UCSD-AML1 (cell line): ENCODE measurements around the gene INTS11.

Experiments
- DNase-seq: peaks from one replicate; lab custom pipeline; 2025; ENCODE audit not compliant: unreplicated experiment; lab: John Stamatoyannopoulos, UW

Gene INTS11

DNA sequence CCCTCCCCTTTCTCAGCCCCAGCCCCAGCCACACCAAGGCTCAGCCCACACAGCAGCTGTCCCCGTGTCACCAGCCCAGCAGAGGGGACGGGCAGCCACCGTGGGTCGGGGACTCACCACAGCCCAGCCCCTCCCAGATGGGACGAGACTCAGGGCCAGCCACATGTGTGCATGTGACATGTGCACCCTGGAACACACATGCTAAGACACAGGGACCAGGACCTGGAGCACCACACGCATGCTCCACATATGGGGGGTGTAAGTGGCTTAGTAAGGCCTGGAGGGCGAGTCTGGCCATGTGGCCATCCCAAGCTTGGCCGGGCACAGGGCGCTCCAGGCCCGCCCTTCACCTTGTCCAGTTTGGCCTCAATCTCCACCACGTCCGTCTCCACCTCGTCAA, 20.7 kb downstream of the INTS11 start:
- no peak for DNase-seq

GRCh38 chr1:1302951-1303509, 21.4 kb downstream of the INTS11 start:
- no peak for DNase-seq

DNA sequence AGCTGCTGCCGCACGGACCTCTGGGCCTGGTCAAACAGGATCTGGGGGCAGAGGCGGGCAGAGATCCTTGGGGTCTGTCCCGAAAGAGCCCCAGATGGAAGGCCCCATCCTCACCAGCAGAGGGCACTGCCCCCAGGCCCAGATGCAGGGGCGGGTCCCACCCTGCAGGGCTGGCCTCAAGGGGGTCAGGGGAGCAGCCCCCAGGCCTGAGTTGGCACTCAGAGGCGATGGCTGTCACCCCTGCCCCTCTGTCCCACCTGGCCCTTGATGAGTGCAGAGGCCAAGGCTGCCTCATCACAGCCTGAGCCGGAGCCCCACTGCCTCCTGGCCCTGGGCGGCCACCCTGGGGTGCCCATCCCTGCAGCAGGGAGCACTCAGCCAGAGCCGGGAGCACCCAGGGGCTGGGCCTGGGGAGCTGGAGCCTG, 22.4 kb downstream of the INTS11 start:
- no peak for DNase-seq

DNA sequence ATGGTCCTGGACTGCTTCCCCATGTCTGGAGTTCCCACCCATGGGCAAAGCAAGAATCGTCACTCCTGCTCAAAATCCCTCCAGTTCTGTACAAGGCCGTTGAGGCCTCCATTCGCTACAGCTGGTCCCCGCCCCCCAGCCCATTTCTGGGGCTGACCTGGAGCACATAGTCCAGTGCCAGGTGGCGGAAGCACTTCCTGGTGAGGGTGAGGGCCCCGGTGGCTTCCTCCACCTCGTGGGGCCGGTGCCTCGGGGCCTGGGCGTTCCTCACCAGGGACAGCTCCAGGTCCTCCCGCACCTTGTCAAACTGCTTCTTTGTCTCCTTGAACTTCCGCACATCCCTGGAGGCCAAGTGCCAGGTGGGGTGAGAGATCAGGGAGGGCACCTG, 24.1 kb downstream of the INTS11 start:
- DNase-seq = no peak

DNA sequence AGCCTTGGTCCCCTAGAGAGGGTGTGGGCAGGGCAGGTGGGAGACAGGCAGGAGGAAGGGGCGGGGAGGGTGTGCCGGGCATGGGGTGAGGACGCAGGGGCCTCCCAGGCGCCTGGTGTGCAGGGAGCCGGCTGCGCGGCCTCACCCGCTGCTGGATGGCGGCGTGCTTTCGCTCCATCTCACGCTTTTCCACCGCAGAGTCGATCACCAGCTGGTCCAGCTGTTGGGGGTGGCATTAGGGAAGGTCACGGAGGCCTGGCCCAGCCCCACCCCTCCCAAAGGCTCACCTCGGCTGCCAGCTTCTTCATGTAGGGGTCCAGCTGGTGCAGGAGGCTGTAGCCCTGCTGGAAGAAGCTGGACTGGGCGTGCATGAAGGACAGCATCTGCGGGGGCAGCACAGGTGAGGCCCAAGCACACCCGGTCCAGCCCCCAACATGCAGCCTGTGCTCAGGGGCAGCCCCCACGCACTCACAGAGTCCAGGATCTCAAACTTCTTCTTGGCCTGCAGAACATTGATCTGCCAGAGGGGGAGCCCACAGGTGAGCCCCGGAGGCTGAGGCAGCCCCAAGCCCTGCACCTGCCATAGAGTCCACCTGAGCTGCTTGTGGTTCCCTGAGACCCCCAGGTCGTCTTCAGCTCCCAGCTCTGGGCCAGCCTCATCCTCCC, 24.6 kb downstream of the INTS11 start:
- no peak for DNase-seq

DNA sequence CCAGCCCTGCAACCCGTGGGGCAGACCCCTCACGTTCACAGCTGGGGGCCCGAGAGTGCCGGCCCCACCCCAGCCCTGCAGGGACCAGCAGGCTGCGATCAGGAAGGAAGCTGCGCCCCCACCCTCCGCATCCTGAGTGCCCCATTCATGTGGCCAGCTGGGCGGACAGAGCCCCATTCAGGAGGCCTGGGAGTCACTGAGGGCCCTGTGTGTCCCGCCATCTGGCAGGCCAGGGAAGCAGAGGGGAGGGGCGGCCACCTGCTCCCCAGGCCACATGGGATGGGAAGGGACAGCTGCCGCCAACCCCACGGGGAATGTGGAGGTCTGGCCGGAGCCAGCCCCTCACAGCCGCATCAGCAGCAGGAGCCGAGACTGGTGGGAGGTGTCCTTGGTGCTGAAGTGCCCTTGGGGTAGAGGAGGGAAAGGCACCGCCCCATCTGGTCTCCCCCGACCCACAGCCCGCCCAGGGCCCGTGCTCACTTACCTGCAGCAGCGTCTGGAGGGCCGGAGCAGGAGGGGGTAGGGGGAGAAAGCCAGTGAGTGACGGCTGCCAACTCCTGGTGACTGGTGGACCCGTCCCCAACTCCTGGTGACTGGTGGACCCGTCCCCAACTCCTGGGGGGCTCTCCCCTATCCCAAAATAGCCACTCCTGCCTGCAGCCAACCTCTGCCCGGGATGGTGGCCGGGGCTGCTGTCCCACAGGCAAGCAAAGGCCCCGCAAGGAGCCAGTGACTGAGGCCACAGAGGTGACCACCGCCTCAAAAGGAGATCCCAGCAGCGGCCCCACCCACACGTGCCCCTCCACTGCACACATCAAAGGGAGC, 25.4 kb downstream of the INTS11 start:
- no peak for DNase-seq

- DNase-seq = no peak
Observed at GRCh38 chr1:1297802-1298424, 26.5 kb downstream of the INTS11 start.

DNA sequence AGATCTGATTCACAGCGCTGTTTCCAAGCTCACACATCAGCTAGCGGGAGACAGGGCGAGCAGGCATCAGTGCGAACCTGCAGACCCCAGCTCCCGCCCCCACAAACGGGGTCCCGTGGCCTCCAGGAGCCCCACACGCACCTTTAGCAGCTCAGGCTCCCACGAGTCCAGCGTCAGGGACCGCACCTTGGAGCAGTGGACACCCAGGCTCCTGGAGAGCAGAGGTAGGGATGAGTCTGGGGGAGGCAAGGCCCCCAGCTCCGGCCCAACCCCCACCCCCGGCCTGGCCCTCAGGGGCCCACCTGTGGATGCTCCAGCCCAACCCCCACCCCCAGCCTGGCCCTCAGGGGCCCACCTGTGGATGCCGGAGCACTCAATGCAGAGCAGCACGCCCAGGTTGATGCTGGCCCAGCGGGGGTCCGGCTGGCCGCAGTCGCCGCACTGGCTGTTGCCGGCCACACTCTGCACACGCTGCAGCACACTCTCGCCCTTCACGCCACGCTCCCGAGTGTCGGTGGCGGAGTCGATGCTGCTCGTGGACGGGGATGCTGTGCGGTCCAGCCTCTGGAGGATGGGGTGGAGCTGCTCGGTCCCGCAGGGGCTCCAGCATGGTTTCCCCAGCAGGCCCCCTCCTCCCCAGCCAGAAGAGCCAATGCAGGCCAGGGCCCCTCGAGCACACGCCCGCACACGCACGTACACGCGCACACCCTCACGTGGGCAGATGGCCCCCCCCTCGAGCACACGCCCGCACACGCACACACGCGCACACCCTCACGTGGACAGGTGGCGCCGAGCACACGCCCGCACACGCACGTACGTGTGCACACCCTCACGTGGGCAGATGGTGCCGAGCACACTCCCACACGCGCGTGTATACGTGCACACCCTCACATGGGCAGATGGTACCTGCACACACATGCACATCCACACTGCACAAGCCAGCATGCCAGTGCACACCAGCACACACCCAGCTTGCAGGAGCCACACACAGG, 28.1 kb downstream of the INTS11 start:
- DNase-seq = no peak

DNA sequence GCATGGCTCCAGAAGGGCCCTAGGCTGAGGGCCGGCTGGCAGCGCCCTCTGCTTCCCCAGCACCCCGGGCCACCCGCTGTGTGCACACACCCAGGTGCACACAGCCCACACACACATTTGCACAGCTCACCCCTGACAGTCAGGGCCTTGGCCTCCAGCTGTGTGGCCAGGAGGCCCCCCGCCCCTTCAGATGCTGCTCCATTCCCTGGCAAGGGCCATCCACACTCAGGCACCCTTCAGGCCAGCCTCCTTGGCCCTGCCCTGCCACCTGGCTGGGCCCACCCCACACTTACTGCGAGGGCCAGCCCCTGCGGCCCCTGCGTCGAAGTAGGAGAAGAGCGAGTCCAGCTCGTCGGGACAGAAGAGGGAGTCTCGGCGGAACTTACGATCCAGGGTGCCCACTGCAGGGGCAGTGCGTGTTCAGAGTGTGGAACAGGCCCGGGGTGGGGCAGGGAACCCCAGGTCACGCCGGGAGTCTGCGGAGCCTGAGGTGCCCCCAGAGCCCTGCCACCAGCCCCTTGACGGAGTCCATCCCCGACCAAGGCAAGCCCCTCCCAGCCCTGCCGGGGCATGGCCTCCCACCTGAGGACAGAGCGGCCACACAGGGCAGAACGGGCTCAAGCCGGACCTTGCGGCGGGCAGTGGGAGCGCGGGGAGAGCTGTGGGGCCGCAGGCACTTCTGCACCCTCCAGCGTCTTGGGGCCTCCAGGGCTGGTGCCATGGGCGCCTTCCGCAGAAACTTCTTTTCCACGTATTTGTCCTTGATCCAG, 29.1 kb downstream of the INTS11 start:
- no peak for DNase-seq

- DNase-seq = no peak
Observed at GRCh38 chr1:1294250-1294890, 30.1 kb downstream of the INTS11 start.

DNA sequence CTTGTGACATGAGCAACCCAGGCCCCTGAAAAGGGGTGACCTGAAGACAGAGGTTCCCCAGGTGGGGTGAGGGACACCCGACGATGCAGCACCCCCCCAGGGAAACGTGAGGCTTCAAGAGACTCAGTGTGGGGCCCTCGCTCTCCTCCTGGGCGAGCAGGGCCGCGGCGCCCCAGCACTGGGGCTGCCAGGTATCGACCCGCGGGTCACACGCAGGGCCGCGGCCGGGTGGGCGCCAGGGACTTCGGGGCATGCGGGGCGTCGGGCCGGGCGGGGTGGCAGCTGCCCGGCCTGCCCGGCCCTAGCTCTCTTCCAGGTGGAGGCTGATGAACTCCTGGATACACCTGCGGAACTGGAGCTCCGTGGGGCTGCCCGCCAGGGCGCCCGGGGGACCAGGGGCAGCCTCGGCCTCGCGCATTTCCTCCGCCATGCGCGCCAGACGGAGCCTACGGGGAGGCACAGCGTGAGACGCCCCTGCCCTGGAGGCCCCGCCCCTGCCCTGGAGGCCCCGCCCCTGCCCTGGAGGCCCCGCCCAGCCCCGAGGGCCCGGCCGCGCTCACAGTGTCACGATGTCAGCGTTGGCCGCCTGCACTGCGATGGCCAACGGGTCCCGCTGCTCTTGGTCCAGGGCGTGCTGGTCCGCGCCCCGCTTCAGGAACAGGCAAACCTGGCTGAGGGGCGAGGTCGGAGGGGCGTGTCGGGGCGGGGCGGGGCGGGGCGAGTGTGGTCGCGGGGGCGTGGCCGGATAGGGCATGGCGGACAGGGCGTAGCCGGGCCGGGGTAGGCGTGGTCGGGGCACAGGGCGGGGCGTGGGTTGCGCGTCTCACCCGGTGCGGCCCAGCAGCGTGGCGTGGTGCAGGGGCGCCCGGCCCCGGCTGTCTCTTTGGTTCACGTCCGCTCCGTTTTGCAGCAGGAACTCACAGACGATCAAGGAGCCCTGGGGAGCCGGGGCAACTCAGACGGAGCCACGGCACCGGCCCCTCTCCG, 30.9 kb downstream of the INTS11 start:
- no peak for DNase-seq

DNA sequence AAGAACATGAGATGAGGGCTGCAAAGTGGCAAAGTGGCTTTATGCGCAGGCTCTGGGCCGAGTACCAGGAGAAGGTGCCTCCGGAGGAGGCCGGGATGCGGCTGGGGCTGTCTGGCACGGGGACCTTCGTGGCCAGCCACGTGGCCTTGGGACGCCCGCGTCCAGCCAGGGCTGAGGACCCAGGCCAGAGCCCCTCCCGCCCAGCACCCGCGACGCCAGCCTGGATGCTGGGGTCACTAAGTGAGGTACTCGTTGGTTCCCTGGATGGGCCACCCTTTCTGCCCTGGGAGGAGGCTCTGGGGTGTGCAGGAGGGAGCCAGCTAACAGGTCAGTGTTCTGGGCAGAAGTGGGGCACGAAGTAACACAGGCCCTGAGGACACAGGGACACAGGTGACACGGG, 31.6 kb downstream of the INTS11 start:
- DNase-seq = no peak

DNA sequence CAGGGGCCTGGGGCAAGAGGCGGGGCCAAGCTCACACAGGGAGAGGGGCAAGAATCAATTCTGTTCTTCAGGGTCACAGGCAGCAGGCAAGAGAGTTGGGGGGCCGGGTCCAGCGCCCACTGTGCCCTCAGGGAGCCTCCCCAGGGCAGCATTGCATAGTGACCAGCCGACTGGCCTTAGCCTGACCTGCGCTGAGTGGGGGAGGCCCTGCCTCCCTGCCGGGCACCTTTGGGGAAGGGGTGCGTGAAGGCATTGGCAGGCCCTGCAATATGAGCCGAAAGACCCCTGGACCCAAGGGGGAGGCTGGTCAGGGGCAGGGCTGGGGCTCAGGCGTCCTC, 32.0 kb downstream of the INTS11 start:
- DNase-seq = no peak

- peak; percentile 39 for DNase-seq
Observed at GRCh38 chr1:1291548-1292441, 32.7 kb downstream of the INTS11 start.

- DNase-seq = no peak
Observed at GRCh38 chr1:1291023-1291528, 33.4 kb downstream of the INTS11 start.

DNA sequence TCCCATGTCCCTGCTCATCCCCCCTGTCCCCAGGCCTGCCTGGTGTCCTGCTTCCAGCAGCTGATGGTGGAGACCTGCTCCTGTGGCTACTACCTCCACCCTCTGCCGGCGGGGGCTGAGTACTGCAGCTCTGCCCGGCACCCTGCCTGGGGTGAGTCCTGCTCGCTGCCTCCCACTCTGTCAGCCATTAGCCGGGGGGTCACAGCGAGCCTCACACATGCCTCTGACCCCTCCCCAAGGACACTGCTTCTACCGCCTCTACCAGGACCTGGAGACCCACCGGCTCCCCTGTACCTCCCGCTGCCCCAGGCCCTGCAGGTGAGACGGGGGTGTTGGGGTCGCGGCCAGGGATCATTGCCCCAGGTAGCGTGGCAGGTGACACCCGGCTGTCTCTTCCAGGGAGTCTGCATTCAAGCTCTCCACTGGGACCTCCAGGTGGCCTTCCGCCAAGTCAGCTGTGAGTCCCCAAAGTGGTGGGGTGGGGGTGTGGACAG, 34.2 kb downstream of the INTS11 start:
- DNase-seq = peak; percentile 75
